Sigmoid colon (tissue), 4 donors: Measurements from ENCODE around the gene TSPAN32.

ENCODE experiments used
- CTCF ChIP-seq, 4 experiments: fragments of 450-650 bp in 3 of 4; fragments of 200-600 bp in 1 of 4; IDR thresholded peaks; one replicate each; pipeline ENCODE4 v1.5.1; 2016 to 2019; ENCODE audit warnings: antibody characterized with exemption in 4 of 4, mild to moderate bottlenecking in 3 of 4, moderate library complexity in 2 of 4
- EP300 ChIP-seq, 4 donors: sonication (generic); formaldehyde crosslinking; IDR thresholded peaks; one replicate each; pipeline ENCODE4 v1.6.1; 2017; ENCODE audit warnings: antibody characterized with exemption in 4 of 4
- POLR2A ChIP-seq, 2 donors: fragments of 450-650 bp; IDR thresholded peaks; one replicate each; pipeline ENCODE4 v1.6.1; 2016; ENCODE audit warnings: antibody characterized with exemption in 2 of 2, mild to moderate bottlenecking in 2 of 2, moderate library complexity in 2 of 2
- POLR2AphosphoS5 ChIP-seq, 4 donors: sonication (generic); formaldehyde crosslinking; IDR thresholded peaks; one replicate each; pipeline ENCODE4 v1.6.1; 2017; ENCODE audit warnings: antibody characterized with exemption in 4 of 4

- TF ChIP-seq POLR2AphosphoS5 (IDR thresholded peaks at IDR 0.05) = no peak
- TF ChIP-seq CTCF (IDR thresholded peaks at IDR 0.05) = no peak
- no peak for TF ChIP-seq POLR2A (IDR thresholded peaks at IDR 0.05)
- TF ChIP-seq EP300 (IDR thresholded peaks at IDR 0.05) = no peak
These were observed 58.3 kb downstream of the TSPAN32 start for GRCh38 chr11:2360081-2360642.
